Measurements from ENCODE around the gene PGC.

DNA sequence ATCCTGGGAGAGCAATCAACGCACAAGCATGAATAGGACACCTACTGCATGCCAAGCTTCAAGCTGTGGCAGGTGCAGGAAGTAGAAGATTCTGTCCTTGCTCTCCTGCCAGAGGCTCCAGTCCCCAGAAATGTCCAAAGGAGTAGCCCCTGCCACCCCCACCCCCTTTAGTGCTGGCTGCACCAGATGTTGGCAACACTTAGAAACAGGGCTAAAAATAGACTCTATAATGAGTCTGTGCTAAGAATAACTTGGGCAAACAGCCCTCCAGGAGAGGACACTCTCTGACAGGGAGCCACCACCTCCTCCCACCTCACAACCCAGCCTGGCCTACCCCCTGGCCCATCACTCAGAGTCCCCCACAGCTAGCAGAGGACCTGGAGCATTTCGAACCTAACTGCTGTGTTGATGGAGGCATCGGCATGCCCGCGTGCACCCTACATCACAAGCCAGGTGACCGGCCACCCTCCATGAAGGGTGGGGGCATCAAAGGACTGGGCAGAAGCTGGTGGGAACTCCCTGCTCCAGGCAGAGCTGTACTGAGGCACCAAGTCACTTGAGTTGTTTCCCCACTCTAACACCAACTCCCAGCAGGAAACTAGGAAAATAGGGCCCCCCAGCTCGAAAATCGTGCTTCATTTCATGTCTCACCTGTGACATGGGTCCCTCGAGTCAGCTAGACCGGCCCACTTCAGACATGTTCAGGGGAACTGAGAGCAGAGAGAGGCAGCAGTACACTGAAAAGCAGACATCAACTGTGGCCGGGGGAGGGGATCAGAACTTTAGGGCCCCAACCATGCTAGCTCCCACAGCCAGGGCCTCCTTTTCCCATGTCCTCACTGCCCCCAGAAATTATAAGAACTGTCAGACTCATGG, 30.4 kb downstream of the PGC start:
- TF ChIP-seq GATA2 (IDR thresholded peaks at IDR 0.05; ENCODE audit: low read depth, low read length) (no peak), GATA3 (IDR thresholded peaks at IDR 0.05; ENCODE audit: low read depth, low read length) (no peak)

Data from SH-SY5Y (cell line).